IMR-90 (cell line): ENCODE results near the gene CFAP157.

Source experiments
- BHLHE40 ChIP-seq: fragments of 150-350 bp; IDR thresholded peaks from 2 replicates; pipeline ENCODE4 v1.6.1; 2016; ENCODE audit warnings: mild to moderate bottlenecking, low read depth, low read length
- CEBPB ChIP-seq: IDR thresholded peaks from 2 replicates; pipeline ENCODE4 v1.6.1; 2012; ENCODE audit warnings: low read depth, low read length, improper control_type of control experiment
- CHD1 ChIP-seq: IDR thresholded peaks from 2 replicates; pipeline ENCODE4 v1.6.1; 2012; ENCODE audit warnings: low read depth, low read length, improper control_type of control experiment
- CTCF ChIP-seq: conservative IDR thresholded peaks from 2 replicates; pipeline ENCODE4 v1.5.1; 2012; ENCODE audit warnings: mild to moderate bottlenecking, low read depth, low read length, improper control_type of control experiment
- ELK1 ChIP-seq: fragments of 150-350 bp; IDR thresholded peaks from 2 replicates; pipeline ENCODE4 v1.6.1; 2016; ENCODE audit warnings: low read depth, mild to moderate bottlenecking, low read length, moderate library complexity, borderline replicate concordance
- FOS ChIP-seq: fragments of 150-350 bp; IDR thresholded peaks from 2 replicates; pipeline ENCODE4 v1.6.1; 2016; ENCODE audit warnings: low read depth, low read length
- MAFK ChIP-seq: IDR thresholded peaks from 2 replicates; pipeline ENCODE4 v1.6.1; 2012; ENCODE audit warnings: low read depth, low read length, improper control_type of control experiment
- NFE2L2 ChIP-seq: fragments of 150-350 bp; IDR thresholded peaks from 2 replicates; pipeline ENCODE4 v1.6.1; 2016; ENCODE audit warnings: low read depth, mild to moderate bottlenecking, low read length
- POLR2A ChIP-seq: IDR thresholded peaks from 2 replicates; pipeline ENCODE4 v1.6.1; 2012; ENCODE audit warnings: mild to moderate bottlenecking, low read depth, low read length
- RAD21 ChIP-seq: IDR thresholded peaks from 2 replicates; pipeline ENCODE4 v1.6.1; 2012; ENCODE audit warnings: low read length, improper control_type of control experiment
- RCOR1 ChIP-seq: IDR thresholded peaks from 2 replicates; pipeline ENCODE4 v1.6.1; 2012; ENCODE audit warnings: mild to moderate bottlenecking, low read length, improper control_type of control experiment; ENCODE audit not compliant: insufficient replicate concordance
- RFX5 ChIP-seq: IDR thresholded peaks from 2 replicates; pipeline ENCODE4 v1.8.0; 2012; ENCODE audit warnings: low read depth, mild to moderate bottlenecking, low read length, moderate library complexity
- SMC3 ChIP-seq: fragments of 150-350 bp; IDR thresholded peaks from 2 replicates; pipeline ENCODE4 v1.6.1; 2016; ENCODE audit warnings: low read depth, mild to moderate bottlenecking, antibody characterized with exemption, low read length, moderate library complexity
- USF2 ChIP-seq: fragments of 150-350 bp; IDR thresholded peaks from 2 replicates; pipeline ENCODE4 v1.6.1; 2017; ENCODE audit warnings: mild to moderate bottlenecking, antibody characterized with exemption, low read length, low read depth

DNA sequence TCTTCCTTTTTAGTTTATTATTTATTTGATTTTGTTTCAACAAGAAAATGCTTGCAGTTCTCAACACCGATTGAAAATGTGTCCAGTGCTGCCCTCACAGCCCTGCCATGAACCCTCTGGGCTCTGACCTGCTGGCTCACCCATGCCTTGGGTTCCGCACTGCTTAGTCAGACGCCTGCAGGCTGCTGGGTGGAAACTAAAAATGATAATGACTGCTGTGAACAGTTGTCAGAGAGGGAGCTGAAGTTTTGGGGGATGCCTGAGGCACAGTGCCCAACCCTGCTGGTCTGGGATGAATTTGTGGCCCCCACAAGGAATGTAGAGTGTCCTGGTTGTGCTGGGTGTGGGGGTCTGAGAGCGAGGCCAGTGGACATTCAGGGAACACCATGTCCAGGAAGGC is 22.2 kb upstream of the CFAP157 start:
- TF ChIP-seq CHD1: no peak
- no peak for TF ChIP-seq CTCF
- no peak for TF ChIP-seq POLR2A
- TF ChIP-seq RCOR1: no peak
- no peak for TF ChIP-seq RAD21
- TF ChIP-seq SMC3: no peak
- TF ChIP-seq CEBPB: no peak
- TF ChIP-seq BHLHE40: no peak
- no peak for TF ChIP-seq FOS
- no peak for TF ChIP-seq MAFK
- TF ChIP-seq RFX5: no peak
- TF ChIP-seq NFE2L2: no peak
- no peak for TF ChIP-seq USF2
- TF ChIP-seq ELK1: no peak
